Suprapubic skin (tissue), 4 donors: ENCODE results near the gene ARL6. TPM values are rescaled to one million over a fixed set of nuclear protein-coding genes. Genes with fewer than 3 reads are reported as not detected.

Source experiments
- DNase-seq, 2 donors: peaks; one replicate each; pipeline ENCODE4 v3.0.0-alpha.2; 2019; ENCODE audit warnings: low spot score in 2 of 2
- H3K27ac ChIP-seq: fragments of 200-600 bp; sonication (generic); one replicate; pipeline ENCODE4 v1.5.1; 2019
- H3K27me3 ChIP-seq: fragments of 200-600 bp; sonication (generic); one replicate; pipeline ENCODE4 v1.5.1; 2019
- H3K36me3 ChIP-seq: fragments of 200-600 bp; sonication (generic); one replicate; pipeline ENCODE4 v1.5.1; 2019
- H3K4me1 ChIP-seq: fragments of 200-600 bp; sonication (generic); one replicate; pipeline ENCODE4 v1.5.1; 2019
- H3K4me3 ChIP-seq: fragments of 200-600 bp; sonication (generic); one replicate; pipeline ENCODE4 v1.5.1; 2019; ENCODE audit warnings: mild to moderate bottlenecking
- H3K9me3 ChIP-seq: fragments of 200-600 bp; sonication (generic); one replicate; pipeline ENCODE4 v1.5.1; 2019
- EP300 ChIP-seq: sonication (generic); formaldehyde crosslinking; IDR thresholded peaks from one replicate; pipeline ENCODE4 v1.6.1; 2017; ENCODE audit warnings: antibody characterized with exemption
- POLR2A ChIP-seq, 2 donors: fragments of 450-650 bp; IDR thresholded peaks; one replicate each; pipeline ENCODE4 v1.6.1; 2017; ENCODE audit warnings: antibody characterized with exemption in 2 of 2, mild to moderate bottlenecking in 2 of 2, moderate library complexity in 2 of 2
- POLR2AphosphoS5 ChIP-seq, 3 donors: sonication (generic); formaldehyde crosslinking; IDR thresholded peaks; one replicate each; pipeline ENCODE4 v1.6.1; 2017; ENCODE audit warnings: antibody characterized with exemption in 3 of 3
- WGBS: methylation state at CpG from one replicate; pipeline ENCODE4 v1.1.5; 2018; 5-methylcytosine and 5-hydroxymethylcytosine counted together
- total RNA-seq, 4 donors: library from RNA; depleted of rRNA; stranded (reverse); fragments of >200 nt; gene quantifications; one replicate each; pipeline ENCODE4 v1.1.0, GENCODE V29; 2016
- TF ChIP-seq, protein P1 (sequence below), 2 donors: fragments of 200-600 bp in 1 of 2; fragments of 450-650 bp in 1 of 2; sonication (generic) in 1 of 2; IDR thresholded peaks; one replicate each; pipeline ENCODE4 v1.5.1; 2016 to 2019; ENCODE audit warnings: antibody characterized with exemption in 2 of 2, mild to moderate bottlenecking in 1 of 2, moderate library complexity in 1 of 2

Gene ARL6
- total RNA-seq, 4 donors from 2014 or later, result 4.5 to 9.1 (median 7.5) TPM

GRCh38 chr3:97772926-97773325, 8.4 kb downstream of the ARL6 start:
- Histone ChIP-seq H3K36me3 (no peaks in the 10 kb centered on the region), H3K27ac (no peak overlapping the region), H3K4me3 (no peak overlapping the region), H3K9me3 (no peaks in the 10 kb centered on the region), H3K4me1 (no peaks in the 10 kb centered on the region), H3K27me3 (no peaks in the 10 kb centered on the region)
- 94% methylated on average over 3 of the region's 3 CpGs for whole genome bisulfite sequencing
- no peak for DNase-seq
- TF ChIP-seq POLR2AphosphoS5 (IDR thresholded peaks at IDR 0.05) (no peak), POLR2A (IDR thresholded peaks at IDR 0.05) (no peak), EP300 (no peak)
- TF ChIP-seq, protein P1, sequence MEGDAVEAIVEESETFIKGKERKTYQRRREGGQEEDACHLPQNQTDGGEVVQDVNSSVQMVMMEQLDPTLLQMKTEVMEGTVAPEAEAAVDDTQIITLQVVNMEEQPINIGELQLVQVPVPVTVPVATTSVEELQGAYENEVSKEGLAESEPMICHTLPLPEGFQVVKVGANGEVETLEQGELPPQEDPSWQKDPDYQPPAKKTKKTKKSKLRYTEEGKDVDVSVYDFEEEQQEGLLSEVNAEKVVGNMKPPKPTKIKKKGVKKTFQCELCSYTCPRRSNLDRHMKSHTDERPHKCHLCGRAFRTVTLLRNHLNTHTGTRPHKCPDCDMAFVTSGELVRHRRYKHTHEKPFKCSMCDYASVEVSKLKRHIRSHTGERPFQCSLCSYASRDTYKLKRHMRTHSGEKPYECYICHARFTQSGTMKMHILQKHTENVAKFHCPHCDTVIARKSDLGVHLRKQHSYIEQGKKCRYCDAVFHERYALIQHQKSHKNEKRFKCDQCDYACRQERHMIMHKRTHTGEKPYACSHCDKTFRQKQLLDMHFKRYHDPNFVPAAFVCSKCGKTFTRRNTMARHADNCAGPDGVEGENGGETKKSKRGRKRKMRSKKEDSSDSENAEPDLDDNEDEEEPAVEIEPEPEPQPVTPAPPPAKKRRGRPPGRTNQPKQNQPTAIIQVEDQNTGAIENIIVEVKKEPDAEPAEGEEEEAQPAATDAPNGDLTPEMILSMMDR (IDR thresholded peaks at IDR 0.05), result no peak

DNA sequence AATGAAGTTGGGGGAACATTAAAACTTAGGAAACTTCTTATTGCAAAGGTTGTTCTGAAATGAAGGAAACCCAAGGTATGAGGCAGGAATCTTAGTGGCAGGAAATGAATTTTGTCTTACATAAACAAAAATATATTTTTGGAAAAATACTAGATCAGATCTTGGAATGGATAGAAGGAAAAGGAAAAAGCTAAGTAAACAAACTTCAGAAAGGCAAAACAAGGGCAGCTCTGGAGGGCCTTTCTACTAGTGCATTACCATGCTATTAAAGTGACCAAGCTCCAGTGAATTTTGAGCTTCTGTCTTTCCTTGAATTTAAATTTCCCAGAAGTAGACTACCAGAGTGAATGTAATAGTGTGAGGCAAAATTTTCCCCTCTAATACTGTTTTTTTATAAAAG, 13.6 kb downstream of the ARL6 start:
- H3K9me3 ChIP-seq, result no peaks in the 10 kb centered on the region

DNA sequence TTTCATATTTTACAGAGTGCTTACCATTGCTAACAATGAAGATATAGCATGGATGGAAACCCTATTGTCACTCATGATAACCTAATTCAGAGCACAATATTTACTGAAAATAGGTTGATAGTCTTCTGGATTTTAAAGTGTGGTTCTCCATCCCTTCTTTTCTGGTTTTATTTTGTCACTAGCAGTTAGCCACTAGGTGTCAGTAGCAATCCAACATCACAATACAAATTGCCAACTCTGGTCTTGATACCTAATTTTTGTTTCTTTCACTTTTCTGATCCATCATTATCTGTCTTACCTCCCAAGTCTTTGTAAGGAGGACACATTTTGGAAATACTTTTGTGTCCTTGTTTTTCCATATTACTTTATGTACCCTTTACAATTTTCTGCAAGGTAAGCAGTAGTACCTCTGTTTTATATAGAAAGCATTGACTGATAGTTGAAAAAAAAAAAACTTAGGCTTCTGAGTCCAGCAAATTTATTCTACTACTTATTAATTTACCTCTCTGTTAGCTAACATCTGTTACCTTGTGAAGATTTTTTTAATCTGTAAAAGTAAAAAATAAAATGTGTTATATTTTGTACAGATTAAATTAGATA, 29.0 kb downstream of the ARL6 start:
- Histone ChIP-seq H3K4me1 (no peaks in the 10 kb centered on the region), H3K36me3 (no peaks in the 10 kb centered on the region), H3K9me3 (no peaks in the 10 kb centered on the region), H3K27ac (no peak overlapping the region), H3K4me3 (no peak overlapping the region), H3K27me3 (no peaks in the 10 kb centered on the region)
- no peak for DNase-seq
- TF ChIP-seq POLR2A (IDR thresholded peaks at IDR 0.05), result no peak
- TF ChIP-seq, protein P1 (IDR thresholded peaks at IDR 0.05), result peak; percentile 61 to 83

More for the DNA sequence above, 13.6 kb downstream of the ARL6 start:
- H3K36me3 ChIP-seq, result peaks cover 3% of the 10 kb centered on the region
- H3K27me3 ChIP-seq, result no peaks in the 10 kb centered on the region
- H3K4me3 ChIP-seq, result no peak overlapping the region
- TF ChIP-seq POLR2A (IDR thresholded peaks at IDR 0.05) (no peak), EP300 (no peak), POLR2AphosphoS5 (IDR thresholded peaks at IDR 0.05) (no peak)
- TF ChIP-seq, protein P1 (IDR thresholded peaks at IDR 0.05), result no peak
- no peaks in the 10 kb centered on the region for H3K4me1 ChIP-seq
- no peak overlapping the region for H3K27ac ChIP-seq
- no peak for DNase-seq

DNA sequence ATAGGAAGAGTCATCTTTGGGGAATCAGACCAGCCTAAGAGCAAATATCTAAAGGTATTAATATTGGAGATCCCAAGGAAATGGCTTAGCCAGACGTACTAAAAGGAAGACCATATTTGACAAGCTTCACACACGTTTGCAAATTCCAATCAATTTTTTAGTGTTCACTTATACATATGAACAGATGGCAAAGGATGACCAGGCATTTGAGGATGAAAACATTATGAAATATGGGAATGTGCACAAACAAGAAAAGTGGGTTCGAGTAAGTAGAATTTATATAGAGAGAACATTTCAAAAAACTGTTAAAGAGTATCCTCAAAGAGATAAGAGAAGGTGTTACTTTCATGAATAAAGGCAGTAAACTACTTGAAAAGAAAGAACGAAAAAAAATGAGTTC, 31.4 kb downstream of the ARL6 start:
- Histone ChIP-seq H3K27ac (no peak overlapping the region), H3K4me1 (no peaks in the 10 kb centered on the region), H3K36me3 (peaks cover 4% of the 10 kb centered on the region), H3K27me3 (no peaks in the 10 kb centered on the region), H3K9me3 (no peaks in the 10 kb centered on the region), H3K4me3 (no peak overlapping the region)
- DNase-seq, result no peak
- WGBS, result 93% methylated on average over 4 of the region's 4 CpGs
- TF ChIP-seq, protein P1 (IDR thresholded peaks at IDR 0.05), result no peak
- TF ChIP-seq POLR2A (IDR thresholded peaks at IDR 0.05), result no peak

- TF ChIP-seq, protein P1 (IDR thresholded peaks at IDR 0.05), result no peak
- TF ChIP-seq POLR2AphosphoS5 (IDR thresholded peaks at IDR 0.05) (no peak), POLR2A (IDR thresholded peaks at IDR 0.05) (no peak), EP300 (no peak)
- no peak overlapping the region for H3K27ac ChIP-seq
- H3K4me3 ChIP-seq, result no peak overlapping the region
- no peaks in the 10 kb centered on the region for H3K9me3 ChIP-seq
- no peaks in the 10 kb centered on the region for H3K27me3 ChIP-seq
- WGBS, result 76% methylated on average over 3 of the region's 3 CpGs
- no peak for DNase-seq
- H3K36me3 ChIP-seq, result peaks cover 4% of the 10 kb centered on the region
- H3K4me1 ChIP-seq, result no peaks in the 10 kb centered on the region
Observed at GRCh38 chr3:97804471-97804870, 39.9 kb downstream of the ARL6 start.
